Tibial artery (tissue), 4 donors: ENCODE results near the gene ELK3.

Source experiments
- DNase-seq, 2 donors: peaks; one replicate each; pipeline ENCODE4 v3.0.0-alpha.2; 2019
- H3K27ac ChIP-seq, 2 donors: fragments of 200-600 bp; sonication (generic) in 1 of 2; 1 replicate in 1 of 2; 2 replicates in 1 of 2; pipeline ENCODE4 v1.5.1; 2018 to 2019; ENCODE audit warnings: mild to moderate bottlenecking in 1 of 2
- H3K27me3 ChIP-seq, 2 donors: fragments of 200-600 bp; sonication (generic) in 1 of 2; one replicate each; pipeline versions ENCODE4 v1.5.1 to v1.6.0; 2016 to 2019
- H3K36me3 ChIP-seq, 3 donors: fragments of 200-600 bp; sonication (generic) in 2 of 3; one replicate each; pipeline ENCODE4 v1.5.1; 2016 to 2019; ENCODE audit warnings: mild to moderate bottlenecking in 2 of 3
- H3K4me1 ChIP-seq, 4 donors: fragments of 200-600 bp; sonication (generic) in 2 of 4; 1 replicate in 3 of 4; 2 replicates in 1 of 4; pipeline ENCODE4 v1.5.1; 2016 to 2019
- H3K4me3 ChIP-seq, 2 donors: fragments of 200-600 bp; sonication (generic) in 1 of 2; 1 replicate in 1 of 2; 2 replicates in 1 of 2; pipeline ENCODE4 v1.5.1; 2018 to 2019; ENCODE audit warnings: mild to moderate bottlenecking in 2 of 2
- H3K9me3 ChIP-seq, 3 donors: fragments of 200-600 bp; sonication (generic) in 1 of 3; one replicate each; pipeline ENCODE4 v1.5.1; 2016 to 2019
- intact Hi-C: fragments of 100-400 bp; cut with DNase I; formaldehyde crosslinking; loops from one replicate; pipeline ENCODE4 v1.15.0; 2023; ENCODE audit warnings: low total_unique reads
- TF ChIP-seq, protein P1 (sequence below), 2 experiments: fragments of 200-600 bp in 1 of 2; fragments of 450-650 bp in 1 of 2; IDR thresholded peaks; one replicate each; pipeline ENCODE4 v1.5.1; 2017 to 2019; ENCODE audit warnings: antibody characterized with exemption in 2 of 2, mild to moderate bottlenecking in 1 of 2, moderate library complexity in 1 of 2

The ELK3 gene

DNA sequence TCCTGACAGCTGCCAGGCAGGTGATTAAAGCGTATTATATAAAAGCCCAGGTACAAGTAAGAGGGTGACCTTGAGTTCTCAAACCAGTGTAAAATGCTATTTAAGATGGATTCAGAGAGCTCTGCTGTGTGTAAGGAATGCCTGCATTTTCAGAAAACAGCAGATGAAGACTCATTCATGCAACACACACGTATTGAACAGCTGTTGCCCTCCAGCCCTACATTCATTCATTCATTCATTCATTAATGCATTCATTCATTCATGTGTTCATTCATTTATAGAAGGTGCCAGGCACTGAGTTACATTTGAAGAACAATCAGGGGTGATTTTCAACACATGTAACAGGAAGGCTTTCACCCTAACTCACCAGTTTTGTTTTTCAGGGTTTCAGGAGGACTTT, 27.4 kb upstream of the ELK3 start:
- DNase-seq = no peak
- H3K27ac ChIP-seq = no peak overlapping the region
- TF ChIP-seq, protein P1, sequence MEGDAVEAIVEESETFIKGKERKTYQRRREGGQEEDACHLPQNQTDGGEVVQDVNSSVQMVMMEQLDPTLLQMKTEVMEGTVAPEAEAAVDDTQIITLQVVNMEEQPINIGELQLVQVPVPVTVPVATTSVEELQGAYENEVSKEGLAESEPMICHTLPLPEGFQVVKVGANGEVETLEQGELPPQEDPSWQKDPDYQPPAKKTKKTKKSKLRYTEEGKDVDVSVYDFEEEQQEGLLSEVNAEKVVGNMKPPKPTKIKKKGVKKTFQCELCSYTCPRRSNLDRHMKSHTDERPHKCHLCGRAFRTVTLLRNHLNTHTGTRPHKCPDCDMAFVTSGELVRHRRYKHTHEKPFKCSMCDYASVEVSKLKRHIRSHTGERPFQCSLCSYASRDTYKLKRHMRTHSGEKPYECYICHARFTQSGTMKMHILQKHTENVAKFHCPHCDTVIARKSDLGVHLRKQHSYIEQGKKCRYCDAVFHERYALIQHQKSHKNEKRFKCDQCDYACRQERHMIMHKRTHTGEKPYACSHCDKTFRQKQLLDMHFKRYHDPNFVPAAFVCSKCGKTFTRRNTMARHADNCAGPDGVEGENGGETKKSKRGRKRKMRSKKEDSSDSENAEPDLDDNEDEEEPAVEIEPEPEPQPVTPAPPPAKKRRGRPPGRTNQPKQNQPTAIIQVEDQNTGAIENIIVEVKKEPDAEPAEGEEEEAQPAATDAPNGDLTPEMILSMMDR (IDR thresholded peaks at IDR 0.05) = no peak
- H3K36me3 ChIP-seq = no peaks in the 10 kb centered on the region
- H3K4me3 ChIP-seq = no peak overlapping the region
- H3K9me3 ChIP-seq = no peaks in the 10 kb centered on the region
- no peaks in the 10 kb centered on the region for H3K4me1 ChIP-seq
- intact Hi-C loops = no loop called here
- H3K27me3 ChIP-seq = peaks cover 0 to 3% of the 10 kb centered on the region in 2 donors

DNA sequence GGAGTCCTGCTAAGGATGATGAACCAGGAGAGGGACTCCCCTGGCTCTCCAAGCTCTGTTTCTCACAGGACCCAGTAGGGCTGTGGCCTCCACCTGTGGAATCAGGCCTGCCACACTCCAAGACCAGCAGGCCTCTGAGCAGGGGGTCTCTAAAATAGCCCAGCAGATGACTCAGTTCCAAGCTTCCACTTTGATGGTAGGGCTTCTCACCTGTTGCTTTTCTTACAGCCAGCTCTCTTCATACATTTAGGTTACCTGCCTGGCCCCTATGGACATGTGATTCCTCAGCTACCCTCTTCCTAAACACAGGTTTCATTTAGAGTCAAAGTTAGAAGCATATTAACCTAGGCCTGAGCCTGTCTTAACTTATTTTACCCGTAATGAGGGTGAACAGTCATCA, 26.7 kb upstream of the ELK3 start:
- H3K36me3 ChIP-seq = no peaks in the 10 kb centered on the region
- H3K9me3 ChIP-seq = no peaks in the 10 kb centered on the region
- H3K4me1 ChIP-seq = no peaks in the 10 kb centered on the region
- intact Hi-C loops = no loop called here
- TF ChIP-seq, protein P1 (IDR thresholded peaks at IDR 0.05) = no peak
- no peak overlapping the region for H3K4me3 ChIP-seq
- H3K27me3 ChIP-seq = peaks cover 0 to 3% of the 10 kb centered on the region in 2 donors
- DNase-seq = no peak
- H3K27ac ChIP-seq = no peak overlapping the region

DNA sequence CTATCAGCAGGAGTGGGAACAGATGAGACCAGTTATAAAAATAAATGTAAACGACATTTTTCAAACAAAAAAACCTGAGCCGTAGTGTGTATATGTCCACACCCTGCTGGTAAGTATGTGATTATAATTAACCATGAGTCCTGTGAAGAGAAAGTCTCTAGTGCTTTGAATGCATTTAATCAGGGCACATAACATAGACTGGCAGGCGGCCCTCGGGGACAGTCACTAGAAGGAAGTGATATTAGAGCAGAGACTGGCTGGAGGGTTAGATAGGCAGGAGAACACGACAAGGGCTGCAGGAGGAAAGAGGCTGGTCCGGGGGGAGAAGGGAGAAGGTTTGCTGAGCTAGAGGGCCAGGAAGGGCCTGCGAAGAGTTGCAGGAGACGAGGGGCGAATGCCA, 23.8 kb upstream of the ELK3 start:
- Histone ChIP-seq H3K36me3 (no peaks in the 10 kb centered on the region), H3K9me3 (no peaks in the 10 kb centered on the region), H3K27ac (no peak overlapping the region), H3K4me1 (no peaks in the 10 kb centered on the region), H3K4me3 (no peak overlapping the region), H3K27me3 (peaks cover 0 to 3% of the 10 kb centered on the region in 2 donors)
- TF ChIP-seq, protein P1 (IDR thresholded peaks at IDR 0.05) = no peak
- intact Hi-C loops = no loop called here
- no peak for DNase-seq

DNA sequence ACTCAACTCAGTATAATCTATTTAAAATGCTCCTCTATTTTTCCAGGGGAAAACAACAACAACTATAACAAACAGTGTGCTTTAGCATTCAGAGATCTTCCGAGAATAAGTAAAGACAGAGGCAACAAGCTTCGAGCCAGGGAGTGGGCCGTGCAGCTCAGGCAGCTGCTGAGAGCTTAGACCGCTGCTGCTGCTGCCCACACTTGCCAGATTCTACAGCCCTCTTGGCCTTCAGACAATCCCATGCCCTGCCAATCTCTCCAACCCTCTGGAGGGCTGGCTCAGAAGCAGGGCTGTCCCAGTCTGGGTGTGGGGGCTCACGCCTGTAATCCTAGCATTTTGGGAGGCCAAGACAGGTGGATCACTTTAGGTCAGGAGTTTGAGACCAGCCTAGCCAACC, 23.4 kb upstream of the ELK3 start:
- no peaks in the 10 kb centered on the region for H3K4me1 ChIP-seq
- TF ChIP-seq, protein P1 (IDR thresholded peaks at IDR 0.05) = no peak
- H3K27me3 ChIP-seq = peaks cover 0 to 3% of the 10 kb centered on the region in 2 donors
- no peak for DNase-seq
- intact Hi-C loops = no loop called here
- no peak overlapping the region for H3K4me3 ChIP-seq
- H3K9me3 ChIP-seq = no peaks in the 10 kb centered on the region
- no peaks in the 10 kb centered on the region for H3K36me3 ChIP-seq
- H3K27ac ChIP-seq = no peak overlapping the region

DNA sequence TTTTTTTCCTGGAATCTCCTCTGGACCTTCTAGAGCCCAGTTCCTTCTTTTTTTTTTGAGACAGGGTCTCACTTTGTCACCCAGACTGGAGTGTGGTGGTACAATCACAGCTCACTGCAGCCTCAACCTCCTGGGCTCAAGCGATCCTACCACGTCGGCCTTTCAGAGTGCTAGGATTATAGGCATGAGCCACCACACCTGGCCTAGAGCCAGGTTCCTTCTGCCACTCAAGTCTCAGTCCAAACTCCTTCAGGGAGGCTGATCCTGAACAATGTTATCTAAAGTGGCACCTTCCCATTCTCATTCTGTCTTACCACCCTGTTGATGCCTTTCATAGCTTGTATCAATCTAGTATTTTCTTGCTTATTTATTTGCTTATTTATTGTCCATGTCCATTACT, 22.3 kb upstream of the ELK3 start:
- Histone ChIP-seq H3K9me3 (peaks cover 0 to 10% (median 7%) of the 10 kb centered on the region in 3 donors), H3K4me3 (no peak overlapping the region), H3K27me3 (peaks cover 0 to 3% of the 10 kb centered on the region in 2 donors), H3K27ac (no peak overlapping the region), H3K4me1 (no peaks in the 10 kb centered on the region), H3K36me3 (no peaks in the 10 kb centered on the region)
- no peak for DNase-seq
- intact Hi-C loops = no loop called here
- TF ChIP-seq, protein P1 (IDR thresholded peaks at IDR 0.05) = no peak

DNA sequence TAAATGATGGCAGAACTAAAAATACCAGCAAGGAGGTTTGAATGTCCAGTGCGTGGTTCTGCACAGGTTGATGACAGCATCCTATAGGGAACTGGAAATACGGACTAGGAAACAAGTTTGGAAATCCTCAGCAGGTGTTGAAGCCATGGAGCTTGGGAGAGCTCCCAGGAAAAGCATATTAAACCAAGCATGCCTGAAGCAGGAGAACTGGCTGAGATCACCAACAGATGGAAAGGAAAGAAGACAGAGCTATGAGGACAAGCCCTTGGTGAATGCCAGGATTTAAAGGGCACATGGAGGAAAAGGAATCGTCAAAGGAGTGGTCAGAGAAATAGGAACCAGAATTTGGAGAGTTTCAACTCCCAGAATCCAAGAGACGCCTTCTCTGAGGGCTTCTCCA, 21.2 kb upstream of the ELK3 start:
- Histone ChIP-seq H3K36me3 (no peaks in the 10 kb centered on the region), H3K27me3 (peaks cover 0 to 3% of the 10 kb centered on the region in 2 donors), H3K27ac (no peak overlapping the region), H3K4me3 (no peak overlapping the region), H3K9me3 (peaks cover 0 to 10% (median 9%) of the 10 kb centered on the region in 3 donors), H3K4me1 (no peaks in the 10 kb centered on the region)
- TF ChIP-seq, protein P1 (IDR thresholded peaks at IDR 0.05) = no peak
- no peak for DNase-seq
- intact Hi-C loops = no loop called here
